Measurements from ENCODE around the gene TTC27. TPM values are rescaled to one million over a fixed set of nuclear protein-coding genes. Genes with fewer than 3 reads are reported as not detected.

Gene TTC27
- total and polyA plus RNA-seq, 2 of the 13 experiments (the other 11 are each of a cell fraction or from before 2014, with no cell fraction given), result 26.7 to 44.7 TPM

GRCh38 chr2:32805104-32806095, 177.6 kb downstream of the TTC27 start (continued):
- TF ChIP-seq ZNF710 (CRISPR knock-in tag; IDR thresholded peaks at IDR 0.05; ENCODE audit: borderline replicate concordance), result no peak
- TF ChIP-seq ZNF597 (CRISPR knock-in tag; IDR thresholded peaks at IDR 0.05), result no peak
- no peak for TF ChIP-seq ZNF616 (CRISPR knock-in tag; IDR thresholded peaks at IDR 0.05; ENCODE audit: low read depth)
- TF ChIP-seq TOPORS (CRISPR knock-in tag; IDR thresholded peaks at IDR 0.05), result no peak
- peak; percentile 93 for TF ChIP-seq JUND (CRISPR knock-in tag; IDR thresholded peaks at IDR 0.05)
- no peak for TF ChIP-seq ZNF510 (CRISPR knock-in tag; IDR thresholded peaks at IDR 0.05; ENCODE audit: low read depth)
- TF ChIP-seq ZNF335 (CRISPR knock-in tag; IDR thresholded peaks at IDR 0.05), result 0 out of 2 replicates have a peak, but pooled peaks have one; percentile 25
- peak; percentile 40; the same call in 1 of the 2 replicates for TF ChIP-seq ZNF614 (CRISPR knock-in tag; IDR thresholded peaks at IDR 0.05; ENCODE audit: borderline replicate concordance)
- 0 out of 2 replicates have a peak, but pooled peaks have one; percentile 17 for TF ChIP-seq CBX5 (CRISPR knock-in tag; IDR thresholded peaks at IDR 0.05; ENCODE audit: borderline replicate concordance)
- no peak for TF ChIP-seq HBP1 (CRISPR knock-in tag; IDR thresholded peaks at IDR 0.05; ENCODE audit: low read depth)
- no peak for TF ChIP-seq HCFC1 (IDR thresholded peaks at IDR 0.05; ENCODE audit: low read depth, low read length)
- TF ChIP-seq ZBTB44 (CRISPR knock-in tag; IDR thresholded peaks at IDR 0.05), result no peak
- no peak for TF ChIP-seq TMF1 (CRISPR knock-in tag; IDR thresholded peaks at IDR 0.05; ENCODE audit: low read depth)
- no peak for TF ChIP-seq SRF (IDR thresholded peaks at IDR 0.05; ENCODE audit: low read depth, low read length)
- no peak for TF ChIP-seq ZNF296 (CRISPR knock-in tag; conservative IDR thresholded peaks at IDR 0.05)
- no peak for TF ChIP-seq ZSCAN5A (CRISPR knock-in tag; IDR thresholded peaks at IDR 0.05; ENCODE audit: borderline replicate concordance)
- no peak for TF ChIP-seq PRPF4 (IDR thresholded peaks at IDR 0.05; ENCODE audit: low read depth, low read length, poor library complexity, severe bottlenecking)
- TF ChIP-seq GATA4 (IDR thresholded peaks at IDR 0.05; ENCODE audit: borderline replicate concordance, low read depth), result peak; percentile 58; the same call in 1 of the 2 replicates
- TF ChIP-seq ATF4 (CRISPR knock-in tag; IDR thresholded peaks at IDR 0.05), result peak in 1 of 2 experiments; percentile 40; a peak in 1 of 4 replicates

Data from HepG2 (cell line).